Measurements from ENCODE around the gene SAMD4A. TPM values are rescaled to one million over a fixed set of nuclear protein-coding genes. Genes with fewer than 3 reads are reported as not detected.

The SAMD4A gene
- total RNA-seq, 1 experiment from 2014 or later, result 9.6 TPM

DNA sequence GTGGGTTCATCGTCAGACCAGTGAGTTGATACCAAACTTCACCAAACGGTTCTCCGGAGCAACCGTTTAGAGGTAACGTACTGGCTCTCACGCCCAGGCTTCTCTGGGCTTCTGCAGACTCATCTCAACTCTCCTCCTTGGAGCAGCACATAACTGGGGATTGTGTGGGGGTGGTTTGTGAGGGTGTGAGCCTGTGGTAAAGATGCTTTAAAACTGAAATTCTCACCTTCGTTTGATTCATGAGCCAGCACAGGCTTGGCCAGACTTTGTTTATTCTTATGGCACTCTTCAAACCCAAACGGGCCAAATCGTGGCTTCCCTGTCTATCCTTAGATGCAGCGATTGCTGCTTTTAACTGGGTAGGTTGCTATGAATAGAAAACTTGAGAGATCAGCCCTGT is 121.3 kb downstream of the SAMD4A start:
- Histone ChIP-seq H3K56ac (ENCODE audit: insufficient read length, low read depth, low read length) (no peak overlapping the region), H3K14ac (ENCODE audit: insufficient read depth, low read length) (no peak overlapping the region), H2BK15ac (ENCODE audit: low read depth, low read length) (no peak overlapping the region), H3K9ac (ENCODE audit: extremely low read depth, insufficient read length, low read length) (no peak overlapping the region), H3K79me1 (ENCODE audit: insufficient read depth, low read depth, low read length, poor library complexity, severe bottlenecking) (no peaks in the 10 kb centered on the region), H3K4ac (ENCODE audit: low read depth, low read length) (no peak overlapping the region), H3K79me2 (ENCODE audit: insufficient read depth, low read length) (no peaks in the 10 kb centered on the region; the same call in 1 of the 2 replicates), H4K91ac (ENCODE audit: insufficient read length, low read depth, low read length) (no peak overlapping the region), H3K9me3 (ENCODE audit: control insufficient read depth, low read depth, low read length) (no peaks in the 10 kb centered on the region), H2BK120ac (ENCODE audit: low read depth, low read length, poor library complexity, severe bottlenecking) (no peak overlapping the region), H3K4me2 (ENCODE audit: insufficient read depth, insufficient read length, low read length) (no peak overlapping the region), H4K5ac (ENCODE audit: insufficient read length, low read depth, low read length) (no peak overlapping the region), H3K27me3 (ENCODE audit: insufficient read depth, low read length) (no peaks in the 10 kb centered on the region), H3K27ac (ENCODE audit: insufficient read length, low read depth, low read length) (no peak overlapping the region), H3K23me2 (ENCODE audit: insufficient read length, low read depth, low read length, poor library complexity, severe bottlenecking) (no peaks in the 10 kb centered on the region), H3K4me1 (ENCODE audit: insufficient read depth, low read length) (peaks cover 9% of the 10 kb centered on the region; the same call in 1 of the 2 replicates), H2BK5ac (ENCODE audit: insufficient read length, low read length) (no peak overlapping the region), H4K8ac (replicated peaks; ENCODE audit: insufficient read length, low read depth, low read length) (no peak overlapping the region), H2BK12ac (ENCODE audit: insufficient read length, low read depth, low read length) (no peak overlapping the region), H2AK5ac (ENCODE audit: insufficient read length, low read length) (no peak overlapping the region), H3T11ph (ENCODE audit: low read length) (no peak overlapping the region), H2AFZ (ENCODE audit: low read length) (no peak overlapping the region), H2BK20ac (ENCODE audit: low read depth, low read length, poor library complexity, severe bottlenecking) (no peak overlapping the region), H4K20me1 (ENCODE audit: control insufficient read depth, insufficient read depth, insufficient read length) (peaks cover 3% of the 10 kb centered on the region), H3K23ac (ENCODE audit: insufficient read length, low read depth, low read length) (no peak overlapping the region), H3K18ac (ENCODE audit: insufficient read length, low read depth, low read length) (no peak overlapping the region)
- H3K36me3 Mint-ChIP-seq (ENCODE audit: insufficient read depth in 1 of 3, low read depth in 3 of 3), result 0 out of 7 replicates have a peak, but pooled peaks cover 0 to 4% (median 0%) of the 10 kb centered on the region in 3 experiments
- no peak overlapping the region for H3K27ac Mint-ChIP-seq
- H3K4me1 Mint-ChIP-seq, result peaks cover 35 to 39% of the 10 kb centered on the region in 2 experiments
- no peak for DNase-seq
- H3K4me3 Mint-ChIP-seq, result no peak overlapping the region
- no peaks in the 10 kb centered on the region; a peak in 1 of 5 replicates for H3K9me3 Mint-ChIP-seq
- TF ChIP-seq CTCF (conservative IDR thresholded peaks at IDR 0.05), result no peak
- no CpG with 5 or more reads among the region's 10 CpGs for WGBS (ENCODE audit: extremely low coverage, insufficient read length, low lambda C conversion rate)
- no peaks in the 10 kb centered on the region for H3K27me3 Mint-ChIP-seq (ENCODE audit: low read depth)
